Uterus (tissue), 2 donors: ENCODE results near the gene NCOA3.

Experiments
- CTCF ChIP-seq, 4 experiments: fragments of 200-600 bp in 2 of 4; fragments of 450-650 bp in 2 of 4; sonication (generic) in 2 of 4; IDR thresholded peaks; one replicate each; pipeline ENCODE4 v1.5.1; 2016 to 2019; ENCODE audit warnings: antibody characterized with exemption in 4 of 4, mild to moderate bottlenecking in 2 of 4, moderate library complexity in 1 of 4
- POLR2A ChIP-seq, 2 donors: fragments of 450-650 bp; IDR thresholded peaks; one replicate each; pipeline ENCODE4 v1.6.1; 2016; ENCODE audit warnings: antibody characterized with exemption in 2 of 2, mild to moderate bottlenecking in 1 of 2, moderate library complexity in 1 of 2

- no peak for TF ChIP-seq CTCF (IDR thresholded peaks at IDR 0.05)
- TF ChIP-seq POLR2A (IDR thresholded peaks at IDR 0.05) = no peak
These were observed 42.6 kb downstream of the NCOA3 start for GRCh38 chr20:47544240-47544639.
